Retina (tissue), 1 donor: ENCODE results near the gene MAPK1IP1L.

ENCODE experiments used
- DNase-seq: peaks from one replicate; pipeline ENCODE4 v3.0.0-alpha.2; 2016

MAPK1IP1L gene

GRCh38 chr14:55098561-55098898 is 47.1 kb downstream of the MAPK1IP1L start:
- DNase-seq, result no peak

GRCh38 chr14:55099756-55100155 is 48.3 kb downstream of the MAPK1IP1L start:
- no peak for DNase-seq

- no peak for DNase-seq
Observed at GRCh38 chr14:55101698-55102097, 50.3 kb downstream of the MAPK1IP1L start.

GRCh38 chr14:55102141-55102621 is 50.7 kb downstream of the MAPK1IP1L start:
- DNase-seq, result no peak

GRCh38 chr14:55103005-55103640 is 51.7 kb downstream of the MAPK1IP1L start:
- no peak for DNase-seq

GRCh38 chr14:55103971-55104954 is 52.8 kb downstream of the MAPK1IP1L start:
- DNase-seq, result no peak

- no peak for DNase-seq
Observed at GRCh38 chr14:55105991-55106390, 54.5 kb downstream of the MAPK1IP1L start.

GRCh38 chr14:55107766-55108554 is 56.5 kb downstream of the MAPK1IP1L start:
- DNase-seq, result no peak

GRCh38 chr14:55109836-55110235 is 58.4 kb downstream of the MAPK1IP1L start:
- DNase-seq, result no peak

GRCh38 chr14:55111122-55111708 is 59.8 kb downstream of the MAPK1IP1L start:
- DNase-seq, result no peak

- DNase-seq, result no peak
Observed at GRCh38 chr14:55114720-55115119, 63.3 kb downstream of the MAPK1IP1L start.

- DNase-seq, result no peak
Observed at GRCh38 chr14:55115460-55115859, 64.0 kb downstream of the MAPK1IP1L start.

- DNase-seq, result no peak
Observed at GRCh38 chr14:55115861-55116245, 64.4 kb downstream of the MAPK1IP1L start.

GRCh38 chr14:55116246-55117030 is 65.0 kb downstream of the MAPK1IP1L start:
- no peak for DNase-seq

- DNase-seq, result no peak
Observed at GRCh38 chr14:55117803-55118441, 66.5 kb downstream of the MAPK1IP1L start.

GRCh38 chr14:55118761-55119160 is 67.3 kb downstream of the MAPK1IP1L start:
- no peak for DNase-seq
